ENCODE data around the gene DOK7.

DOK7 gene

GRCh38 chr4:3472411-3473141 is 9.5 kb downstream of the DOK7 start:
- no peak for TF ChIP-seq CTCF (IDR thresholded peaks at IDR 0.05; ENCODE audit: borderline replicate concordance, extremely low read depth, low read length, poor library complexity, severe bottlenecking)
- TF ChIP-seq EZH2 (IDR thresholded peaks at IDR 0.05; ENCODE audit: borderline replicate concordance, low read depth, low read length, severe bottlenecking), result no peak
- no peak for DNase-seq
- H4K20me1 ChIP-seq (ENCODE audit: insufficient read depth, low read length), result peaks cover 9% of the 10 kb centered on the region; the same call in 1 of the 2 replicates
- no peak overlapping the region for H3K9ac ChIP-seq (ENCODE audit: low read depth, low read length)
- no peaks in the 10 kb centered on the region for H3K9me3 ChIP-seq (ENCODE audit: insufficient read depth, low read length, severe bottlenecking)
- no peaks in the 10 kb centered on the region for H3K79me2 ChIP-seq (ENCODE audit: insufficient read depth, low read length)
- H3K4me3 ChIP-seq (ENCODE audit: low read depth in 1 of 2, low read length in 2 of 2), result no peak overlapping the region
- H3K27me3 ChIP-seq (ENCODE audit: insufficient read depth, low read length, poor library complexity), result no peaks in the 10 kb centered on the region
- ATAC-seq (ENCODE audit: insufficient read depth, low read depth), result no peak
- H3K4me1 ChIP-seq (ENCODE audit: insufficient read depth, low read length), result no peaks in the 10 kb centered on the region
- no peak overlapping the region for H3K4me2 ChIP-seq (ENCODE audit: insufficient read depth, low read length)
- H3K27ac ChIP-seq (ENCODE audit: low read length), result no peak overlapping the region
- no peaks in the 10 kb centered on the region for H3K36me3 ChIP-seq (ENCODE audit: insufficient read depth, low read length)
- H2AFZ ChIP-seq (ENCODE audit: low read depth, low read length), result no peak overlapping the region

GRCh38 chr4:3473181-3473950 is 10.3 kb downstream of the DOK7 start:
- Histone ChIP-seq H3K4me2 (ENCODE audit: insufficient read depth, low read length) (no peak overlapping the region), H3K79me2 (ENCODE audit: insufficient read depth, low read length) (no peaks in the 10 kb centered on the region), H3K4me1 (ENCODE audit: insufficient read depth, low read length) (no peaks in the 10 kb centered on the region), H3K4me3 (ENCODE audit: low read depth in 1 of 2, low read length in 2 of 2) (no peak overlapping the region), H3K9me3 (ENCODE audit: insufficient read depth, low read length, severe bottlenecking) (no peaks in the 10 kb centered on the region), H2AFZ (ENCODE audit: low read depth, low read length) (no peak overlapping the region), H3K36me3 (ENCODE audit: insufficient read depth, low read length) (no peaks in the 10 kb centered on the region), H3K9ac (ENCODE audit: low read depth, low read length) (no peak overlapping the region), H3K27ac (ENCODE audit: low read length) (no peak overlapping the region), H4K20me1 (ENCODE audit: insufficient read depth, low read length) (peaks cover 9% of the 10 kb centered on the region), H3K27me3 (ENCODE audit: insufficient read depth, low read length, poor library complexity) (no peaks in the 10 kb centered on the region)
- no peak for ATAC-seq (ENCODE audit: insufficient read depth, low read depth)
- DNase-seq, result no peak
- TF ChIP-seq CTCF (IDR thresholded peaks at IDR 0.05; ENCODE audit: borderline replicate concordance, extremely low read depth, low read length, poor library complexity, severe bottlenecking) (no peak), EZH2 (IDR thresholded peaks at IDR 0.05; ENCODE audit: borderline replicate concordance, low read depth, low read length, severe bottlenecking) (no peak)

- no peak overlapping the region for H3K4me2 ChIP-seq (ENCODE audit: insufficient read depth, low read length)
- no peaks in the 10 kb centered on the region for H3K79me2 ChIP-seq (ENCODE audit: insufficient read depth, low read length)
- no peak for DNase-seq
- H4K20me1 ChIP-seq (ENCODE audit: insufficient read depth, low read length), result peaks cover 9% of the 10 kb centered on the region
- no peaks in the 10 kb centered on the region for H3K36me3 ChIP-seq (ENCODE audit: insufficient read depth, low read length)
- no peaks in the 10 kb centered on the region for H3K9me3 ChIP-seq (ENCODE audit: insufficient read depth, low read length, severe bottlenecking)
- no peak overlapping the region for H3K9ac ChIP-seq (ENCODE audit: low read depth, low read length)
- no peak overlapping the region for H2AFZ ChIP-seq (ENCODE audit: low read depth, low read length)
- H3K4me1 ChIP-seq (ENCODE audit: insufficient read depth, low read length), result no peaks in the 10 kb centered on the region
- no peak overlapping the region for H3K4me3 ChIP-seq (ENCODE audit: low read depth in 1 of 2, low read length in 2 of 2)
- TF ChIP-seq CTCF (IDR thresholded peaks at IDR 0.05; ENCODE audit: borderline replicate concordance, extremely low read depth, low read length, poor library complexity, severe bottlenecking) (no peak), EZH2 (IDR thresholded peaks at IDR 0.05; ENCODE audit: borderline replicate concordance, low read depth, low read length, severe bottlenecking) (no peak)
- ATAC-seq (ENCODE audit: insufficient read depth, low read depth), result no peak
- no peaks in the 10 kb centered on the region for H3K27me3 ChIP-seq (ENCODE audit: insufficient read depth, low read length, poor library complexity)
- H3K27ac ChIP-seq (ENCODE audit: low read length), result no peak overlapping the region
Observed at GRCh38 chr4:3473996-3474765, 11.1 kb downstream of the DOK7 start.
